Gastroesophageal sphincter (tissue), 4 donors: ENCODE results near the gene POP4. TPM values are rescaled to one million over a fixed set of nuclear protein-coding genes. Genes with fewer than 3 reads are reported as not detected.

Experiments
- ATAC-seq: fragments of 150-250 bp; one replicate; pipeline ENCODE4 v1.9.1; 2016; ENCODE audit warnings: mild to moderate bottlenecking, moderate library complexity
- H3K27ac ChIP-seq, 4 donors: fragments of 200-600 bp; sonication (generic) in 3 of 4; 1 replicate in 3 of 4; 2 replicates in 1 of 4; pipeline ENCODE4 v1.5.1; 2016 to 2019
- H3K27me3 ChIP-seq: fragments of 200-600 bp; sonication (generic); one replicate; pipeline ENCODE4 v1.5.1; 2019
- H3K36me3 ChIP-seq, 2 donors: fragments of 200-600 bp; sonication (generic); one replicate each; pipeline ENCODE4 v1.5.1; 2019; ENCODE audit warnings: control low read depth in 1 of 2
- H3K4me1 ChIP-seq, 3 donors: fragments of 200-600 bp; sonication (generic); 1 replicate in 2 of 3; 2 replicates in 1 of 3; pipeline ENCODE4 v1.5.1; 2016 to 2019; ENCODE audit warnings: control low read depth in 2 of 3
- H3K4me3 ChIP-seq, 2 donors: fragments of 200-600 bp; sonication (generic); one replicate each; pipeline ENCODE4 v1.5.1; 2019; ENCODE audit warnings: mild to moderate bottlenecking in 1 of 2, moderate library complexity in 1 of 2
- H3K9me3 ChIP-seq, 3 donors: fragments of 200-600 bp; sonication (generic); one replicate each; pipeline ENCODE4 v1.5.1; 2017 to 2019; ENCODE audit warnings: control low read depth in 2 of 3
- CTCF ChIP-seq, 4 experiments: fragments of 200-600 bp in 2 of 4; fragments of 450-650 bp in 2 of 4; sonication (generic) in 1 of 4; IDR thresholded peaks; one replicate each; pipeline ENCODE4 v1.5.1; 2017 to 2019; ENCODE audit warnings: antibody characterized with exemption in 4 of 4, mild to moderate bottlenecking in 2 of 4, moderate library complexity in 2 of 4
- EP300 ChIP-seq: sonication (generic); formaldehyde crosslinking; IDR thresholded peaks from one replicate; pipeline ENCODE4 v1.6.1; 2017; ENCODE audit warnings: antibody characterized with exemption, mild to moderate bottlenecking
- POLR2A ChIP-seq, 2 donors: fragments of 450-650 bp; IDR thresholded peaks; one replicate each; pipeline ENCODE4 v1.6.1; 2017; ENCODE audit warnings: antibody characterized with exemption in 2 of 2, mild to moderate bottlenecking in 2 of 2, moderate library complexity in 1 of 2
- POLR2AphosphoS5 ChIP-seq: sonication (generic); formaldehyde crosslinking; IDR thresholded peaks from one replicate; pipeline ENCODE4 v1.6.1; 2017; ENCODE audit warnings: antibody characterized with exemption
- WGBS, 2 donors: methylation state at CpG; one replicate each; pipeline ENCODE4 v1.1.5; 2018; ENCODE audit warnings: low coverage in 1 of 2; 5-methylcytosine and 5-hydroxymethylcytosine counted together
- total RNA-seq, 4 donors: library from RNA; depleted of rRNA; stranded (reverse); fragments of >200 nt; gene quantifications; one replicate each; pipeline ENCODE4 v1.1.0, GENCODE V29; 2016

The POP4 gene
- total RNA-seq, 4 donors from 2014 or later, result 41.4 to 79.7 (median 61.7) TPM

- peaks cover 0 to 13% (median 0%) of the 10 kb centered on the region in 3 donors for H3K4me1 ChIP-seq
- ATAC-seq, result no peak
- no peaks in the 10 kb centered on the region for H3K9me3 ChIP-seq
- no peak overlapping the region for H3K4me3 ChIP-seq
- no peaks in the 10 kb centered on the region for H3K27me3 ChIP-seq
- TF ChIP-seq EP300 (no peak), POLR2A (IDR thresholded peaks at IDR 0.05) (no peak), POLR2AphosphoS5 (no peak), CTCF (IDR thresholded peaks at IDR 0.05) (no peak)
- WGBS, 2 donors, result 20 to 42% methylated on average over 1 to 5 of the region's 5 CpGs
- H3K36me3 ChIP-seq, result no peaks in the 10 kb centered on the region
- no peak overlapping the region for H3K27ac ChIP-seq
Observed at GRCh38 chr19:29645491-29645867, 39.4 kb downstream of the POP4 start.

- H3K9me3 ChIP-seq, result no peaks in the 10 kb centered on the region
- H3K36me3 ChIP-seq, result no peaks in the 10 kb centered on the region
- TF ChIP-seq POLR2AphosphoS5 (no peak), CTCF (IDR thresholded peaks at IDR 0.05) (no peak), POLR2A (IDR thresholded peaks at IDR 0.05) (no peak), EP300 (no peak)
- ATAC-seq, result no peak
- H3K27ac ChIP-seq, result no peak overlapping the region
- H3K4me3 ChIP-seq, result no peak overlapping the region
- peaks cover under 1% of the 10 kb centered on the region for H3K27me3 ChIP-seq
- H3K4me1 ChIP-seq, result peaks cover 0 to 13% (median 0%) of the 10 kb centered on the region in 3 donors
- WGBS, 2 donors, result 9 to 35% methylated on average over 5 to 8 of the region's 8 CpGs
Observed at GRCh38 chr19:29645911-29646310, 39.8 kb downstream of the POP4 start.

GRCh38 chr19:29650772-29651387 is 44.8 kb downstream of the POP4 start:
- peaks cover 16% of the 10 kb centered on the region for H3K27me3 ChIP-seq
- H3K36me3 ChIP-seq, result no peaks in the 10 kb centered on the region
- WGBS, 2 donors, result 50 to 67% methylated on average over 2 to 4 of the region's 7 CpGs
- no peak overlapping the region for H3K27ac ChIP-seq
- H3K9me3 ChIP-seq, result no peaks in the 10 kb centered on the region
- H3K4me1 ChIP-seq, result peaks cover 0 to 4% (median 0%) of the 10 kb centered on the region in 3 donors
- TF ChIP-seq POLR2A (IDR thresholded peaks at IDR 0.05), result no peak
- TF ChIP-seq CTCF (IDR thresholded peaks at IDR 0.05), result no peak
- no peak for TF ChIP-seq POLR2AphosphoS5
- no peak overlapping the region for H3K4me3 ChIP-seq
- no peak for ATAC-seq

GRCh38 chr19:29651622-29652394 is 45.7 kb downstream of the POP4 start:
- no peak overlapping the region for H3K4me3 ChIP-seq
- H3K4me1 ChIP-seq, result no peaks in the 10 kb centered on the region
- H3K36me3 ChIP-seq, result no peaks in the 10 kb centered on the region
- H3K9me3 ChIP-seq, result no peaks in the 10 kb centered on the region
- ATAC-seq, result no peak
- TF ChIP-seq CTCF (IDR thresholded peaks at IDR 0.05) (no peak), EP300 (no peak)
- H3K27ac ChIP-seq, result no peak overlapping the region
- H3K27me3 ChIP-seq, result peaks cover 16% of the 10 kb centered on the region
- WGBS, 2 donors, result 87 to 89% methylated on average over 5 to 7 of the region's 7 CpGs

- 86 to 88% methylated on average over 4 to 5 of the region's 5 CpGs for WGBS, 2 donors
- Histone ChIP-seq H3K4me3 (no peak overlapping the region), H3K9me3 (no peaks in the 10 kb centered on the region), H3K36me3 (no peaks in the 10 kb centered on the region), H3K4me1 (peaks cover 0 to 11% (median 0%) of the 10 kb centered on the region in 3 donors), H3K27me3 (peaks cover 16% of the 10 kb centered on the region), H3K27ac (no peak overlapping the region)
- TF ChIP-seq EP300 (no peak), POLR2AphosphoS5 (no peak), POLR2A (IDR thresholded peaks at IDR 0.05) (no peak), CTCF (IDR thresholded peaks at IDR 0.05) (no peak)
- ATAC-seq, result no peak
Observed at GRCh38 chr19:29653398-29653797, 47.3 kb downstream of the POP4 start.
